Activated B cell treated with CpG ODN at 0.5 μM for 24 hours (primary cell): ENCODE results near the gene CBFB. TPM values are rescaled to one million over a fixed set of nuclear protein-coding genes. Genes with fewer than 3 reads are reported as not detected.

Source experiments
- ATAC-seq: fragments of 200-7000 bp; cut with Tn5 transposase; one replicate; pipeline ENCODE4 v1.10.0; 2021; ENCODE audit warnings: low read depth, mild to moderate bottlenecking, moderate library complexity
- CTCF ChIA-PET: fragments of 350-600 bp; sonication (Branson Sonifier 250); formaldehyde crosslinking; loops from one replicate; lab custom pipeline; 2021; ENCODE audit warnings: antibody characterized with exemption; lab: Charles Lee
- POLR2A ChIA-PET: fragments of 350-600 bp; sonication (Branson Sonifier 250); formaldehyde crosslinking; loops from one replicate; lab custom pipeline; 2021; ENCODE audit warnings: antibody characterized with exemption; lab: Charles Lee
- DNase-seq: peaks from one replicate; pipeline ENCODE4 v3.0.0; 2022
- H3K27ac Mint-ChIP-seq: one replicate; pipeline ENCODE4 v1.8.0; 2020; ENCODE audit warnings: mixed read lengths
- H3K27me3 Mint-ChIP-seq: one replicate; pipeline ENCODE4 v1.8.0; 2021; ENCODE audit warnings: mixed read lengths
- H3K36me3 Mint-ChIP-seq: one replicate; pipeline ENCODE4 v1.8.0; 2021; ENCODE audit warnings: low read depth, mixed read lengths
- H3K4me1 Mint-ChIP-seq: one replicate; pipeline ENCODE4 v1.8.0; 2021; ENCODE audit warnings: mixed read lengths
- H3K4me3 Mint-ChIP-seq: one replicate; pipeline ENCODE4 v1.8.0; 2020; ENCODE audit warnings: mild to moderate bottlenecking, mixed read lengths
- H3K9me3 Mint-ChIP-seq: one replicate; pipeline ENCODE4 v1.8.0; 2020; ENCODE audit warnings: mixed read lengths
- CTCF ChIP-seq: fragments of 200-600 bp; IDR thresholded peaks from one replicate; pipeline ENCODE4 v1.8.0; 2022; ENCODE audit warnings: antibody characterized with exemption, mild to moderate bottlenecking
- intact Hi-C: fragments of 100-400 bp; cut with micrococcal nuclease; formaldehyde crosslinking; loops from one replicate; pipeline ENCODE4 v1.15.1; 2024
- total RNA-seq: library from RNA; stranded (reverse); gene quantifications from 2 replicates; pipeline ENCODE4 v1.2.3, GENCODE V29; 2022

The CBFB gene
- total RNA-seq, 1 donor from 2014 or later, result 66.6 TPM

- no peaks in the 10 kb centered on the region for H3K36me3 Mint-ChIP-seq
- ChIA-PET CTCF (interaction anchor here (0.8 to 2.5 kb wide), 3 partner anchors 15 to 142 kb away, joined by 3 to 15 read pairs (median 3); no protein-coding TSS in a partner anchor), POLR2A (interaction anchor here (1.1 to 2.2 kb wide), 5 partner anchors 15 to 214 kb away, joined by 3 to 14 read pairs (median 3); partner anchors contain the start of genes CBFB, FBXL8, TMEM208 and TRADD)
- ATAC-seq (no peak), DNase-seq (no peak)
- H3K27ac Mint-ChIP-seq, result no peak overlapping the region
- H3K27me3 Mint-ChIP-seq, result no peaks in the 10 kb centered on the region
- intact Hi-C loops, result no loop called here
- peak overlapping the region; percentile 46 for H3K4me3 Mint-ChIP-seq
- no peaks in the 10 kb centered on the region for H3K9me3 Mint-ChIP-seq
- H3K4me1 Mint-ChIP-seq, result peaks cover 4% of the 10 kb centered on the region
- no peak for TF ChIP-seq CTCF
These were observed 15.6 kb upstream of the CBFB start for GRCh38 chr16:67013233-67013822.

GRCh38 chr16:67013823-67014633 is 14.9 kb upstream of the CBFB start:
- Mint-ChIP-seq H3K4me1 (peaks cover 4% of the 10 kb centered on the region), H3K36me3 (no peaks in the 10 kb centered on the region), H3K4me3 (peak overlapping the region; percentile 80), H3K27ac (no peak overlapping the region), H3K27me3 (no peaks in the 10 kb centered on the region), H3K9me3 (no peaks in the 10 kb centered on the region)
- ChIA-PET CTCF (interaction anchor here (0.8 to 2.5 kb wide), 4 partner anchors 10 to 141 kb away, joined by 3 to 15 read pairs (median 3); no protein-coding TSS in a partner anchor), POLR2A (interaction anchor here (1.1 to 2.2 kb wide), 5 partner anchors 15 to 213 kb away, joined by 3 to 14 read pairs (median 3); partner anchors contain the start of genes CBFB, FBXL8, TMEM208 and TRADD)
- no peak for TF ChIP-seq CTCF
- intact Hi-C loops, result loop anchor here (1.0 to 2.0 kb wide), 2 partner anchors 14 to 87 kb away; no protein-coding TSS in a partner anchor
- DNase-seq (peak; percentile 64), ATAC-seq (peak; percentile 68)

GRCh38 chr16:67014634-67015312 is 14.2 kb upstream of the CBFB start:
- Mint-ChIP-seq H3K9me3 (no peaks in the 10 kb centered on the region), H3K4me1 (peaks cover 4% of the 10 kb centered on the region), H3K27me3 (no peaks in the 10 kb centered on the region), H3K4me3 (peak overlapping the region; percentile 80), H3K27ac (no peak overlapping the region), H3K36me3 (no peaks in the 10 kb centered on the region)
- no peak for TF ChIP-seq CTCF
- intact Hi-C loops, result loop anchor here (1.0 to 2.0 kb wide), 2 partner anchors 14 to 86 kb away; no protein-coding TSS in a partner anchor
- ChIA-PET POLR2A (interaction anchor here (0.9 to 2.2 kb wide), 5 partner anchors 11 to 212 kb away, joined by 3 to 14 read pairs (median 3); partner anchors contain the start of genes CBFB and TMEM208), CTCF (interaction anchor here (0.8 to 2.5 kb wide), 3 partner anchors 10 to 140 kb away, joined by 3 to 15 read pairs (median 3); no protein-coding TSS in a partner anchor)
- ATAC-seq (no peak), DNase-seq (no peak)

GRCh38 chr16:67015313-67015731 is 13.6 kb upstream of the CBFB start:
- no peak overlapping the region for H3K27ac Mint-ChIP-seq
- H3K4me3 Mint-ChIP-seq, result no peak overlapping the region
- POLR2A ChIA-PET, result interaction anchor here (0.9 kb wide), 1 partner anchor 11 kb away, joined by 3 read pairs; no protein-coding TSS in a partner anchor

More at GRCh38 chr16:67015313-67015731, 13.6 kb upstream of the CBFB start:
- Mint-ChIP-seq H3K27me3 (no peaks in the 10 kb centered on the region), H3K4me1 (peaks cover 4% of the 10 kb centered on the region), H3K9me3 (no peaks in the 10 kb centered on the region), H3K36me3 (no peaks in the 10 kb centered on the region)
- intact Hi-C loops, result loop anchor here (2.0 kb wide), 1 partner anchor 85 kb away; no protein-coding TSS in a partner anchor
- CTCF ChIA-PET, result no interaction called here
- no peak for TF ChIP-seq CTCF
- DNase-seq (no peak), ATAC-seq (no peak)
